Naive thymus-derived CD4-positive, alpha-beta T cell (primary cell): ENCODE data around the gene GPC6. TPM values are rescaled to one million over a fixed set of nuclear protein-coding genes. Genes with fewer than 3 reads are reported as not detected.

Experiments
- ATAC-seq: fragments of 150-1000 bp; cut with Tn5 transposase; 2 replicates; pipeline ENCODE4 v1.10.0; 2021; ENCODE audit warnings: mild to moderate bottlenecking, moderate library complexity
- CTCF ChIA-PET: fragments of 350-600 bp; sonication (Branson Sonifier 250); formaldehyde crosslinking; loops from one replicate; lab custom pipeline; 2021; ENCODE audit warnings: antibody characterized with exemption; lab: Charles Lee
- POLR2A ChIA-PET: fragments of 350-600 bp; sonication (Branson Sonifier 250); formaldehyde crosslinking; loops from one replicate; lab custom pipeline; 2021; ENCODE audit warnings: antibody characterized with exemption, inconsistent platforms; lab: Charles Lee
- DNase-seq, 9 donors: peaks; one replicate each; pipeline versions ENCODE4 v3.0.0 to v3.0.0-alpha.2; 2020 to 2022; ENCODE audit warnings: mixed read lengths in 1 of 9
- H3K27ac ChIP-seq: one replicate; pipeline ENCODE4 v1.7.0; 2013; ENCODE audit warnings: mild to moderate bottlenecking, low read depth, low read length, moderate library complexity
- H3K27me3 ChIP-seq, 2 donors: one replicate each; pipeline ENCODE4 v1.7.0; 2013; ENCODE audit warnings: low read length in 2 of 2, mild to moderate bottlenecking in 2 of 2, moderate library complexity in 2 of 2; ENCODE audit not compliant: control insufficient read depth in 2 of 2, insufficient read depth in 2 of 2
- H3K36me3 ChIP-seq, 3 experiments: 1 replicate in 2 of 3; 2 replicates in 1 of 3; pipeline ENCODE4 v1.7.0; 2013; ENCODE audit warnings: low read length in 3 of 3, mild to moderate bottlenecking in 3 of 3, moderate library complexity in 1 of 3; ENCODE audit not compliant: insufficient read depth in 3 of 3, control insufficient read depth in 2 of 3
- H3K4me1 ChIP-seq, 2 donors: one replicate each; pipeline ENCODE4 v1.7.0; 2013; ENCODE audit warnings: low read length in 2 of 2, mild to moderate bottlenecking in 2 of 2, moderate library complexity in 1 of 2; ENCODE audit not compliant: control insufficient read depth in 2 of 2, insufficient read depth in 2 of 2
- H3K4me3 ChIP-seq: 2 replicates; pipeline ENCODE4 v1.7.0; 2013; ENCODE audit warnings: mild to moderate bottlenecking, low read length
- H3K9me3 ChIP-seq, 3 experiments: 1 replicate in 2 of 3; 2 replicates in 1 of 3; pipeline ENCODE4 v1.7.0; 2013; ENCODE audit warnings: low read length in 3 of 3; ENCODE audit not compliant: control insufficient read depth in 2 of 3
- H3K27ac Mint-ChIP-seq, 9 donors: one replicate each; pipeline ENCODE4 v1.8.0; 2020 to 2022; ENCODE audit warnings: mixed read lengths in 9 of 9, mild to moderate bottlenecking in 8 of 9, moderate library complexity in 5 of 9, inconsistent platforms in 2 of 9
- H3K27me3 Mint-ChIP-seq, 5 donors: one replicate each; pipeline ENCODE4 v1.8.0; 2021 to 2022; ENCODE audit warnings: mixed read lengths in 5 of 5, mild to moderate bottlenecking in 1 of 5
- H3K36me3 Mint-ChIP-seq, 5 donors: one replicate each; pipeline ENCODE4 v1.8.0; 2020 to 2022; ENCODE audit warnings: mixed read lengths in 5 of 5, mild to moderate bottlenecking in 3 of 5, inconsistent platforms in 1 of 5
- H3K4me1 Mint-ChIP-seq, 7 donors: one replicate each; pipeline ENCODE4 v1.8.0; 2020 to 2022; ENCODE audit warnings: mixed read lengths in 7 of 7, mild to moderate bottlenecking in 3 of 7, inconsistent platforms in 1 of 7
- H3K4me3 Mint-ChIP-seq, 10 donors: one replicate each; pipeline ENCODE4 v1.8.0; 2020 to 2022; ENCODE audit warnings: mild to moderate bottlenecking in 10 of 10, mixed read lengths in 10 of 10, moderate library complexity in 6 of 10, inconsistent platforms in 2 of 10
- H3K9me3 Mint-ChIP-seq, 11 donors: one replicate each; pipeline ENCODE4 v1.8.0; 2020 to 2022; ENCODE audit warnings: mixed read lengths in 11 of 11, mild to moderate bottlenecking in 4 of 11, inconsistent platforms in 1 of 11, moderate library complexity in 1 of 11
- intact Hi-C, 2 donors: fragments of 100-400 bp; cut with micrococcal nuclease; formaldehyde crosslinking; loops; one replicate each; pipeline ENCODE4 v1.15.1; 2023
- polyA plus RNA-seq, 2 donors: library from polyadenylated mRNA; unstranded; fragments of 300-500 nt; fragmentation: Illumina TruSeq; gene quantifications; one replicate each; pipeline ENCODE4 v1.2.3, GENCODE V29; 2021
- total RNA-seq, 6 experiments: library from RNA in 5 of 6; stranded (reverse) in 5 of 6; gene quantifications; 1 replicate in 5 of 6; 2 replicates in 1 of 6; pipeline ENCODE4 v1.2.3 and lab custom pipeline; 2021 to 2026

The GPC6 gene
- total and polyA plus RNA-seq, 7 experiments from 2014 or later: not detected

- H3K36me3 Mint-ChIP-seq: no peaks in the 10 kb centered on the region
- Histone ChIP-seq H3K27ac (no peak overlapping the region), H3K4me3 (no peak overlapping the region), H3K36me3 (no peaks in the 10 kb centered on the region), H3K27me3 (no peaks in the 10 kb centered on the region), H3K4me1 (no peaks in the 10 kb centered on the region), H3K9me3 (no peaks in the 10 kb centered on the region)
- ChIA-PET CTCF (interaction anchor here (0.7 kb wide), 1 partner anchor 232 kb away, joined by 3 read pairs; no protein-coding TSS in a partner anchor), POLR2A (no interaction called here)
- intact Hi-C loops: no loop called here
- peaks cover 0 to 37% (median 17%) of the 10 kb centered on the region in 5 donors for H3K27me3 Mint-ChIP-seq
- H3K9me3 Mint-ChIP-seq: peaks cover 0 to 3% (median 0%) of the 10 kb centered on the region in 11 donors
- no peak for DNase-seq
- H3K4me1 Mint-ChIP-seq: no peaks in the 10 kb centered on the region
- H3K27ac Mint-ChIP-seq: no peak overlapping the region
- ATAC-seq: no peak
- no peak overlapping the region for H3K4me3 Mint-ChIP-seq
These were observed 793.8 kb downstream of the GPC6 start for GRCh38 chr13:94020426-94020825.

DNA sequence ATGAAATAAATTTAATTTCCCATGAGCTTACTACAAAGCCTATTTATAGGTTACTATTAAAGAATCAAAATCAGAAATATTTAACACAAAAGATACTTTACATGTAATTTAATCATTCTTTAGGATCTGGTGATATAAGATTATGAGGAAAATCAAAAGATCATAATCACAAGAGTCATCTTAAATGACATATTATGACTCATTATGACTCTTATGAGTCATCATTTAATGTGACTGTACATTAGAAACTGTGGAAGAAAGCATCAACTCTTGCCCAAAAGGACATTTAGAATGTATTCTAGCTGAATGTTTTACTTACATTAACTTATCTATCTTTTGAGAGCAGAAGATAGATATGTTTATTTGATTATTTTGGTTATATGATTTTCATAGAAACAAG lies 794.2 kb downstream of the GPC6 start:
- POLR2A ChIA-PET: no interaction called here
- H3K4me3 Mint-ChIP-seq: no peak overlapping the region
- CTCF ChIA-PET: interaction anchor here (0.7 kb wide), 1 partner anchor 232 kb away, joined by 3 read pairs; no protein-coding TSS in a partner anchor

DNA sequence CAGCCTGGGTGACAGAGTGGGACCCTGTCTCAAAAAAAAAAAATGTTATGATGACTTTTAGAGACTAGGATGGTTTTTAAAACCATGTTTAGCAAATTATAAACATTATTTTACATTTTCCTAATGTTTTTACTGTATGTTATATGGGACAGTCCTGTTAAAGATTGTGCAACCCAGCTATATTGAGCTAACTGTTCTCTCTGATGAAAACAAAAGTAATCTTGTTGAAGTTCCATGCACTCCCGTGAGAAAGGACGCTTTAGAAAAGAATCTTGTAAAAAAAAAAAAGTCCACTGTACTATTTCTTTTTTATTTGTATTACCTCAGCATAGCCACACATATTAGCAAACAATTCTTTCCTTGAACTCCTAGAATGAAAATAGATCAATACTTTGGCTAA lies 801.6 kb downstream of the GPC6 start:
- no peaks in the 10 kb centered on the region for H3K36me3 Mint-ChIP-seq
- Histone ChIP-seq H3K9me3 (no peaks in the 10 kb centered on the region), H3K36me3 (no peaks in the 10 kb centered on the region), H3K4me1 (no peaks in the 10 kb centered on the region), H3K27me3 (no peaks in the 10 kb centered on the region), H3K4me3 (no peak overlapping the region), H3K27ac (no peak overlapping the region)
- no peak for ATAC-seq
- POLR2A ChIA-PET: no interaction called here
- no peak overlapping the region for H3K4me3 Mint-ChIP-seq
- H3K27ac Mint-ChIP-seq: no peak overlapping the region
- H3K9me3 Mint-ChIP-seq: peaks cover 0 to 2% (median 0%) of the 10 kb centered on the region in 11 donors
- intact Hi-C loops: no loop called here
- CTCF ChIA-PET: no interaction called here
- peaks cover 0 to 18% (median 9%) of the 10 kb centered on the region in 5 donors for H3K27me3 Mint-ChIP-seq
- DNase-seq: no peak
- H3K4me1 Mint-ChIP-seq: no peaks in the 10 kb centered on the region

More for the DNA sequence above, 794.2 kb downstream of the GPC6 start:
- H3K4me1 ChIP-seq: no peaks in the 10 kb centered on the region
- H3K36me3 ChIP-seq: no peaks in the 10 kb centered on the region
- H3K27me3 ChIP-seq: no peaks in the 10 kb centered on the region
- Mint-ChIP-seq H3K4me1 (no peaks in the 10 kb centered on the region), H3K27me3 (peaks cover 0 to 37% (median 17%) of the 10 kb centered on the region in 5 donors), H3K27ac (no peak overlapping the region), H3K36me3 (no peaks in the 10 kb centered on the region), H3K9me3 (peaks cover 0 to 3% (median 0%) of the 10 kb centered on the region in 11 donors)
- H3K27ac ChIP-seq: no peak overlapping the region
- ATAC-seq: no peak
- no peak for DNase-seq
- H3K4me3 ChIP-seq: no peak overlapping the region
- intact Hi-C loops: no loop called here
- H3K9me3 ChIP-seq: no peaks in the 10 kb centered on the region

- POLR2A ChIA-PET: no interaction called here
- Mint-ChIP-seq H3K9me3 (peaks cover 0 to 2% (median 0%) of the 10 kb centered on the region in 11 donors), H3K4me1 (no peaks in the 10 kb centered on the region), H3K27me3 (peaks cover 0 to 17% (median 9%) of the 10 kb centered on the region in 5 donors), H3K27ac (no peak overlapping the region), H3K4me3 (no peak overlapping the region), H3K36me3 (no peaks in the 10 kb centered on the region)
- ATAC-seq: no peak
- H3K27me3 ChIP-seq: no peaks in the 10 kb centered on the region
- no peak overlapping the region for H3K27ac ChIP-seq
- no peaks in the 10 kb centered on the region for H3K36me3 ChIP-seq
- intact Hi-C loops: no loop called here
- no peaks in the 10 kb centered on the region for H3K4me1 ChIP-seq
- CTCF ChIA-PET: no interaction called here
- no peak for DNase-seq
- no peaks in the 10 kb centered on the region for H3K9me3 ChIP-seq
- no peak overlapping the region for H3K4me3 ChIP-seq
These were observed 802.0 kb downstream of the GPC6 start for GRCh38 chr13:94028650-94029049.

- DNase-seq (no peak), ATAC-seq (no peak)
- Mint-ChIP-seq H3K4me3 (no peak overlapping the region), H3K27ac (no peak overlapping the region), H3K4me1 (no peaks in the 10 kb centered on the region), H3K27me3 (peaks cover 0 to 13% (median 5%) of the 10 kb centered on the region in 5 donors), H3K9me3 (peaks cover 0 to 2% (median 0%) of the 10 kb centered on the region in 11 donors), H3K36me3 (no peaks in the 10 kb centered on the region)
- ChIA-PET POLR2A (no interaction called here), CTCF (no interaction called here)
- H3K36me3 ChIP-seq: no peaks in the 10 kb centered on the region
- no peaks in the 10 kb centered on the region for H3K27me3 ChIP-seq
- H3K9me3 ChIP-seq: no peaks in the 10 kb centered on the region
- intact Hi-C loops: no loop called here
- no peaks in the 10 kb centered on the region for H3K4me1 ChIP-seq
- no peak overlapping the region for H3K27ac ChIP-seq
- no peak overlapping the region for H3K4me3 ChIP-seq
These were observed 804.0 kb downstream of the GPC6 start for GRCh38 chr13:94030415-94031119.

- Mint-ChIP-seq H3K9me3 (peaks cover 0 to 2% (median 0%) of the 10 kb centered on the region in 11 donors), H3K27ac (no peak overlapping the region), H3K4me1 (no peaks in the 10 kb centered on the region), H3K27me3 (peaks cover 0 to 20% (median 5%) of the 10 kb centered on the region in 5 donors), H3K36me3 (no peaks in the 10 kb centered on the region), H3K4me3 (no peak overlapping the region)
- Histone ChIP-seq H3K4me3 (no peak overlapping the region), H3K9me3 (no peaks in the 10 kb centered on the region), H3K27me3 (no peaks in the 10 kb centered on the region), H3K27ac (no peak overlapping the region), H3K4me1 (no peaks in the 10 kb centered on the region), H3K36me3 (no peaks in the 10 kb centered on the region)
- ChIA-PET CTCF (no interaction called here), POLR2A (no interaction called here)
- intact Hi-C loops: no loop called here
- no peak for ATAC-seq
- no peak for DNase-seq
These were observed 805.0 kb downstream of the GPC6 start for GRCh38 chr13:94031609-94032008.

DNA sequence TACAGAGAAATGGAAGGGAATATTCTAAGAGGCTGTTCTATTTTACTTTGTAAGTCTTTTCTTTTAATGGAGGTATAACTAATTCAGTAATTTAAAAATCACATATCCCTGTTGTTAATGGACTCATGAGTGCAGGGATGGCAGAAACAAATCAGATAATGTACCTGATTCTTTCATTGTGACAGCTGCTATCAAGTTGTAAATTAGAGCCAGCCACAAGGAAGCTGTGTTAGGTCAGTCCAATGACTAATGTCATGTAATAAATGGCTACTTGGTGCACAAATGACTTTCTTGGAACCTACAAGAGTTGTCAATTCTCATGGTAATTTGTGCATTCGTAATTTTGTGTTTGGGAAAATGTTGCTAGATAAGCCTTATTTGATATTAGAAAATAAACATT lies 806.5 kb downstream of the GPC6 start:
- Histone ChIP-seq H3K4me3 (no peak overlapping the region), H3K27me3 (no peaks in the 10 kb centered on the region), H3K27ac (no peak overlapping the region), H3K36me3 (no peaks in the 10 kb centered on the region), H3K9me3 (no peaks in the 10 kb centered on the region), H3K4me1 (no peaks in the 10 kb centered on the region)
- H3K27me3 Mint-ChIP-seq: peaks cover 0 to 20% (median 5%) of the 10 kb centered on the region in 5 donors
- no peak for ATAC-seq
- DNase-seq: no peak
- no peak overlapping the region for H3K27ac Mint-ChIP-seq
- peaks cover 0 to 2% (median 0%) of the 10 kb centered on the region in 11 donors for H3K9me3 Mint-ChIP-seq
- H3K4me3 Mint-ChIP-seq: no peak overlapping the region
- no peaks in the 10 kb centered on the region for H3K4me1 Mint-ChIP-seq
- ChIA-PET CTCF (no interaction called here), POLR2A (no interaction called here)
- H3K36me3 Mint-ChIP-seq: no peaks in the 10 kb centered on the region
- intact Hi-C loops: no loop called here
